Activated CD4-positive, alpha-beta T cell treated with anti-CD3 and anti-CD28 coated beads, Interleukin-2, Interleukin-4, amounts not matched to agents 100 ng/mL and 50 ng/mL, durations not matched to agents 16 hours and 8 hours (primary cell): ENCODE results near the gene ADAM22.

Experiments used
- DNase-seq: peaks from one replicate; pipeline ENCODE4 v3.0.0-alpha.2; 2020; ENCODE audit warnings: low spot score

The ADAM22 gene

DNA sequence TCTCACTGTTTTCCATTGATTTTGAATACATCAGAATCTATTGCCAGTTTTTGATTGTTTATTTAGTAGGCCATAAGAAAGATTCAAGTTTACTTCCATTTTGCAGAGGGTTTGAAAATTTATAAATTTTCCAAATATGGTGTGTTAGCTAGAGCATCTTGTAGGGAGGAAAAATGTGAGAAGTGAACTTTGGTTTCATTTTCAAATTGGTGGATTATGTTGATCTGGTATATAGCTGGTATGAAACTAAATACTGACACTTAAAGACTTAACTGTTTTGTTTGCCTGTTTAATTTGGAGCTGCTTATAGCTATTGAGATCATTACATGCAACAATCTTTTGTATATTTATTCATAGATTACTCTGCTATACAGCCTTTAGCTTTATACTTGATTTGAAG lies 108.1 kb downstream of the ADAM22 start:
- DNase-seq: no peak

DNA sequence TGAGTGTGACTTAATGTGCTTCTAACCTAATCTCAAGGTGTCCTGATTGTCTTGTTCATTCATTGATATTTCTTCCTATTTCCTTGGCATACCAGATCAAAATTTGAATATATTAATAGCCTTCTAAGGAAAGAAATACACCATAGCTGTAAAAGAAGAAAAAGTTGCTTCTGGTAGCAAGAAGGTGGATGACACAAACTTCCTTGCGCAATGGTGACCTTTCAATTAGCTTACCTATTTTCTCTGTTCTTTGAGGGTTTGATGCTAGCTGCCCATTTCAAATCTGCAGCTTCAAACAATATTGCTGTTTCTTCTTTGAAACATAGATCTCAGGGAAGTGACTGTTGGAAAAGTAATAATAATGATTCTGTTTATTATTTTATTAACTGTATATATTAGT lies 108.8 kb downstream of the ADAM22 start:
- no peak for DNase-seq

DNA sequence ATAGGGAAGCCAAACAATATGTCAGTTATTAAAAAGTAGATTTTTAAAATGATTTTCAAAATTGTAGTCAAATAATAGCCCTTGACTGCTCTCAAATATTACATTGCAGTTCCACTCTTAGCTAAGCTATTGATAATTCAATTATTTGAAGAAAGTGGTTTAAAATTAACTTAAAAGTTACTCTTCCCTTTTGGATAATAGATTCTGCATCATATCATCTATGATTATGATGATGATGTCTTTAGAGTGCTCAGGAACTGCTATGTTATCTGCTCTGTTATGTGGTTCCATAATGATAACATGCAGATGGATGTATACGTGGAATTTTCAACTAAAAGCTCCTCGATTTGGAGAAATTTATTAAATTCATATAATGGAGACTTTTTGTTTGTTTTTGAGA lies 110.0 kb downstream of the ADAM22 start:
- DNase-seq: no peak

DNA sequence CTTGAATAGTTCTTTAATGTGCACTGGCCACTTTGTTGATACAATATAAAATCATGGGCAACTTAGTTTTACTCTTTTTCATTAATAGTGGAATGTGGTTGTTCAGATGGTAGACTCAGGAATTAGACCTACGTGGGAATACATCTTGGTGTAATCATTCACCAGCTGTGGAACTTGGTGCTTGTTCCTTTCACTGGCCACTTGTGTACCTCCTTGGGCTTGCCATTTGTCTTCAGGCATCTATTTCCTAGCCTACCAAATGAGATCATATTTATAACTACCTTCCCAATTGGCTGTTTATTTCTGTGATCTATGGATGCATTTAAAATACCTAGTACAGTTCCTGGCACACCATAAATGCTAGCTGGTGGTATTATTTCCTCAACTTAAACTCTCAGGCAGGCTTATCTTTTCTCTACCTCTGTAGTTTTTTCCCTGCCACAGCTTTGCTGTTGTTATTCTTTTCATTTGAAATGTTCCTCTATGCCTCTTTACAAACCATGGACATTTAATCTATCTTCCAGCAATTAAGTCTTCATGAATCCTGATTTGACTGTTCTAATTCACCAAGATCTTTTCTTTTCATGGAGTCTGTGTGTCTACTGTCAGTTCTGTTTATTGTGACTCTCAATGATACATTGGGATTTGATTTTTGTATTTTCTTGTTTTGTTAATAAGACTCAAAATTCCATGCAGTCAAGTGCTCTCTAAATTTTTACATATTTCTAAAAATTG lies 113.0 kb downstream of the ADAM22 start:
- DNase-seq: no peak

DNA sequence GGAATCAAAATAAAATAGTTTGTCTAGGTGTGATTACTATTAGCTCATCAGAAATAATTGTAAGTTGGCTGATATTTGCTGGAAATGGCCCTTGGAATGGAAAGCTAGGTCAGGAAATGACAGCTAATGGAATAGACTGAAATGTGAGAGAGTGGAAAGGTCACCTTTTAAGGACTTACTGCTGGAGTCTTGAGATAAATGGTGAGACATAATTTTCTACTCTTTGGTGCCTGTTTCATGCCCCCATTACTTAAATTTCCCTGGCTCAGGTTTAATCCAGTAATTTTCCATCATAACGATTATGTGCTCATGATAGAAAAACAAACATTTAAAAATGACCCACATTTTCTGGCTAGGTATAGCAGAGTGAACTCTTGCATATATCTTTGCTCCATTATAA lies 123.6 kb downstream of the ADAM22 start:
- no peak for DNase-seq

DNA sequence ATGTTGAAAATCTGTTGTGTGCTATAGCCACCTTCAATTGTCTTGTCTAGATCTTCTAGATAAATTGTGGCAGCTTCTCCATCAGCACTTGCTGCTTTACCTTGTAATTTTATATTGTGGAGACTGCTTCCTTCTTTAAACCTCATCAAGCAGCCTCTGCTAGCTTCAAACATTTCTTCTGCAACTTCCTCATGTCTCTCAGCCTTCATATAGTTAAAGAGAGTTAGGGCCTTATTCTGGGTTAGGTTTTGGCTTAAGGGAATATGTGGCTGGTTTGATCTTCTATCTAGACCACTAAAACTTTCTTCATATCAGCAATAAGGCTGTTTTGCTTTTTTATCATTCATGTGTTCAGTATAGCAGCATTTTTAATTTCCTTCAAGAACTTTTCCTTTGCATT lies 128.2 kb downstream of the ADAM22 start:
- no peak for DNase-seq

DNA sequence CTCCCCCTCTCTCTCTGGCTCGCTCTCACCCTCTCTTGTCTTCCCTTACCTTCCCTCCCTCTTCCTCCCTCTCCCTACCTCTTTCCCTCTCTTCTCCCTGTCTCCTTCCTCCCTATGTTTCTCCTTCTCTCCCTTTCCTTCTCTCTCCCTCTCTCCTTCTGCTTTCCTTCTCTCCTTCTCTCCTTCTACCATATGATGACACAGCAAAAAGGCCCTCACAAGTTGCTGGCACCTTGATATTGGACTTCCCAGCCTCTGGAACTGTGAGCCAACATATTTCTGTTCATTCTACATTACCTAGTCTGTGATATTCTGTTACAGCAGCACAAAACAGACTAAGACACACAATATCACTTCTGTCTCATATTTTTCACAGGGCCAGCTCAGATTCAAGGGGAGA lies 135.0 kb downstream of the ADAM22 start:
- no peak for DNase-seq

DNA sequence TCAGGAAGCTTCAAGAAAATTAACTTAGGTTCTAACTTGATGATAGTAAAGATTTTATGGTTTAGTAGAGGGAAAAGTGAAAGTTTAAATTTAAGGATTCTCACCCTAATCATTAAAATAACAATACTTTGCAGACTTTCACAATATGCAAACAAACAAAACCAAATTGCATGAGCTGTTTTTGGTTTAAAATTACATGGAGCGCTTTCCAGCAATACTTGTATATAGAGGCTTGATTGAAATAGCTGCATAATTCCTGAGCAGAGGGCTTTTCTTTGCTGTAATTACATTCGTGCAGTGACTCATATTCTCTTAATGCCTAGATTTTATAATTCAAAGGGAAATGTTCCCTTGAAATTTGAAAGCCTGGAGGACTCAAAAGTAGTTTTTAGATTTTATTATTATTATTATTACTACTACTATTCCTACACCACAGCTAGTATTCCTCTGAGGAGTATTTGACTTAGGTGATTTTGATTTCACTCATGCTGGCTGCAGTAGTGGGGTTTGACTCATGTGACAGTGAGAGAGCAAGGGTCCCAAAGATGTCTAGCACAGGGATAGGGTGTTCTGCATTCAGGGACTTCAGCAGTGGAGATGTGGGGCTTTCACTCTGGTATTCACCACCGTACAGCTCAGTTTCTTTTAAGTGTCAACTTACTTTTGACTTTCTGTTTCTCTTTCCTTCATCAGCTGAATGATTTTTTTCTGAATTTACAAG lies 138.1 kb downstream of the ADAM22 start:
- DNase-seq: no peak

DNA sequence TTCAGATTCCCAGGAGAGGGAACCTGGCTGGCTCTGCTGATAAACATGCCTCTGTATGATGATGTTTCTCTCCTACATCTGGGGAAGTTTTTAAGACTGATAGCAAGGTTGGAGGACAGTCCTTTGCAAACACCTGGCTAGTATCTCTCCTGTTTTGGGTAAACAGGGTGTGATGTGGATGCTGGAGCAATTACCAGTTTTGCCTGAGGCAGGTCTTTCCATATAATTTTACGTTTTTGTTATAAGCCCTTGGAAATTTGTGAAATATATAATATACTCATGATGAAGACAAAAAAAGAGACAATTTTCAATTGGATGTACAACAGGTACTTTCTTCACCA lies 138.6 kb downstream of the ADAM22 start:
- DNase-seq: no peak

DNA sequence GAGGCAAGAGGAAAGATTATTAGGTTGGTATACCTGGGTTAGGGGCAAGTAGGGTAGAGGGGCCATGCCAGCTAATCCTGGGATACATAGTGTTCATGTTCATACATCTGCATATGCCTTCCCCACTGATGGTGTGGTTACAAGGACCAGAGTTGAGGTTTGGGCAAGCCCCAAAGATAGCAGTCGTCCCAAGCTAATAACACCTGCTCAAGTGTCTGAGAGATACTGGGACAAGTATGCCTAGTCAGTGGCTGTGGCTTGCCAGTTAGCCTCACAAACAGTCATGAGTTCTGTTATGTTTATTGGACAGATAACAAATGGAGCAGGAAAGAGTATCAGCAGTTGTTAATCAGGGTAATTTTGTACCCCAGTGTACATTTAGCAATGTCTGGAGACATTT lies 139.6 kb downstream of the ADAM22 start:
- DNase-seq: no peak

DNA sequence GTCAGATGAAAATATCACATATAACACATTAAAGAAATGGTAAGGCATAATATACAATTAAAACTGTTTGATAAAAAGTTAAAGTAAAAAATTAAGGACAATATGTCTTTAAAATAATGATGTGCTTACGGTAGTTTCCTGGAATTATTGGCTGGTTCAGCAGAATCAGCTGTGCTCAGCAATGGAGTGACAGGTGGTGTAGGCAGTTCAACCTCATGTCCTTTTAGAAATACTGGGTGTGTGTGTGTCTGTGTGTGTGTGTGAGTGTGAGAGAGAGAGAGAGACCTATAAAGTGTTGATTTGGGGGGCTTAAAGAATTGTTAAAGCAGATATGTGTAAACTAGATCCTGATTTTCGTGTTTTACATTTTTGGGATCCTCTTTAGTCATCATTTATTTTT lies 141.2 kb downstream of the ADAM22 start:
- DNase-seq: no peak

DNA sequence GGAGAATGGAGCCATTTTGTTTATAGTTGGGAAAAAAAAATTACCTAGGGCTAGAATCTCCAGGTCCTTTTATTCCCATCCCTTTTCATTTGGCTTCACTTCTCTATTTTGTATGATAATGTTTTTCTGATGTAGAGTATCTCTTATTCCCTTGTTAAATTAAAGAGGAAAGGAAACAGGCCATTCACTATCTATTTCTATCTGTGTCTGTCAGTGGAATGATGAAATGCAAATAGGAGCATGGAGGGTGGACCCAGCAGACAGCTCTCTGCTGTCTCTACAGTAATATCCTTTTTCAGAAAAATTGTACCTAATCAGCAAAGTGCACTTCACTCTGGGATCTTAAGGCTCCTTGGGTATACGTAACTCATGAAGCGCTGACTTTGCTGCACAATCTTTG lies 149.8 kb downstream of the ADAM22 start:
- DNase-seq: no peak

DNA sequence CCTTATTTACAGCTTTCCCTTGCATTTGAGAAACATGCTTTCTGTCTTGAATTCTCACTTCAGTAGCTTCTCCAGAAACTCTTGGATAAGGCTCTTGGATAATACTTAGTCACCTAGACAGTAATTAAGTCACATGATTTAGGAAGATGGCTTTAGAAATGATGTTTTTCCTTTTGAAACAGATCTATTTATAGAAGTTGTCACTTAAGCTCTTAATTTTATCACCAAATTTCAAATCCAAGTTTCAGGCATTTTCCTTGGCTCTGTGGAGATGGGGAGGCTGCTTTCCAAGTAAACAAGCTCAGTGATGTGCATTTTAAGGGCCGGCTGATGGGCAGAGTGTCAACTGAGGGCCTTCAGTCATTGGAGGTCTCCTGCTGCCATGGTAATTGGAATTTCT lies 155.5 kb downstream of the ADAM22 start:
- no peak for DNase-seq

DNA sequence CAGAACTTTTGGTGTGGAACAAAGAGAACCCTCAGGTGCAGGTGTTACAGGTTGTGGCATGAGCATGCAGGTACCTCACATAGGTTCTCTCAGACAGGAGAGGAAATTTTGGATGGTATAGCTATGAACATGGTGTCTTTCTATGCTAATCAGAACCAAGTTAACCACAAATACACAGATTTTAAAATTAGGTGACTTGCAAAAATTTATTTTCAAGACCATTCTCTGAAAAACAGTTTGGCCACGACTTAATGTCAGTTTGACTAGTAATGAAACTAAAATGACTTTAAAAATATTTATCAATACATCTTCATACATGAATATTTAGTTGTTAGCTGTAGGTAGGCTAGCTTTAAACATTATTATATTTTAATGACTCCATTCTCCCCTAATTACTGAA lies 156.2 kb downstream of the ADAM22 start:
- no peak for DNase-seq

DNA sequence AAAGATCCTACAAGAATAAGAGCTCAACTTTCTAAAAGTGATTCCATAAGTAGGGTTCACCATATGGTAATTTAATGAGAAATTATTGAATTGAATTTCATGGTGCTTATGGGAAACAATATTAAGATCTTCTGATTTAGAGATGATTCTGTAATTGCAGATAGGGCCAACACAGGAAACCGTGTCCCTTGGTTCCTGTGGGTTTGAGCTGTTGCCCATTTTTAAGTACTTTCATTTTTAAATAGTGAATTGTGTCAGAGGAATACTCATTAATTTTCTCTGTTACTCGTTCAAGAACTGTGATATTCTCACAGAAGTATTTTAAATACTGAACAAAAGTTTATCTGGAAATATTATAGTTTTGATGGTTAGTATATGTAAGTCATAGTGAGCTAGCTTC lies 156.6 kb downstream of the ADAM22 start:
- DNase-seq: no peak

DNA sequence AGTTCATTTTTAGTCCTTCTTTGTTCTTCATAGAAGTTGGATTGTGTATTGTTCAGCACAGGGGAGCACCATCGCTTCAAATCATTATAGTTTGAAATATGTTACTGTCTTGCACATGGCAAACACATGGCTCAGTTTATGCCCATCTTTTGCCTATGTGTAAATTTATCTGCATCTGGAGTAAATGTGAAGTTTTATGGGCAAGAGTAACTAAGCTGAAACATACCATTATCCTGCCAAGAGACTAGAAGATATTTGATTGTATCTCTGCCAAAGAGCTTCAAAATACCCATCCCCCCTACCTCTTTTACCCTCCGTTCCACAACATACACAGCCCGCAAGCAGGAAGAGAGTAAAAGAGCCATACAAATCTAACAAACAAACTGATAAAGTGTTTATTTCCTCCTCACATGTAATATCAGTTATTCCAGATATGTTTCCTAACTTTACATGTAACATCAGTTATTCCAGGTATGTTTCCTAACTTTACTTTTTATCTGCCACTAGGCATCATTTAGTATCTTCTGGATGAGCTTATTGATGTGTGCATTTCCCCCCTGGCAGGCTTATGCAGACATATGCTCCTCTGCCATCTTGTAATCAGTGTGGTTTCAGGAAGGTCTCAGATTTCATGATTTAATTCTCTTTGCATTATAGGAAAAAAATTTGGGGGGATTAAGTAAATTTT lies 158.1 kb downstream of the ADAM22 start:
- no peak for DNase-seq

DNA sequence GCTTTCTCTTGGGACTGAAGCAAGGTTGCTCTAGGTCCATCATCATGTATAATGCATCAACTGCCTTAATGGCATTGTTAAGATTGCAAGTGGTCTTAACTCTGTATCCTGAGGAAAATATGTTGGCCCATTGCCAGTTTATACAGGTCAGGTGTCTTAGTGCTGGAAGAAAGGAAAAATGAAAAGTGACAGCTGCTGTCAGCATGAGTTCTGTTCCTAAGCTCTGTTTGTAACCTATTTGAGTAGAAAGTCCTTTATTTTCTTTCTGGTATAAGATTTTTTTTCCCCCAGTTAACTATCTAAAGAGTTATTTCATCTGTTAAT lies 158.6 kb downstream of the ADAM22 start:
- no peak for DNase-seq

DNA sequence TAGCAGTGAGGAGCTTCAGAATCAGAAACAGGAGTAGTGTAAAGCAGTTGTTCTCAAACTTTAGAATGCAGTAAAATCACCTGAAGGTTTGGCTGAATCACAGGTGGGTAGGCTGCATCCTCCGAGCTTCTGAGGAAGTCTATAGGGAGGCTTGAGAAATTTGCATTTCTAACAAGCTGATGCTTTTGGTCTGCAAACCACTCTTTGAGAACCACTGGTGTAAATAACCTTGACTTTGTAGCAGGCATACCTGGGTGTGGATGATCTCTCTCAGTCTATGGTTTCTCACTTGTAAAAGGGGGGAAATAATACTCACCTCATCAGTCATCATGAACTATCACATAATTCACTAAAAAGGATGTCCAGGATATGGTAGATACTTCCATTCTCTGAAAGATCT lies 167.7 kb downstream of the ADAM22 start:
- DNase-seq: no peak

DNA sequence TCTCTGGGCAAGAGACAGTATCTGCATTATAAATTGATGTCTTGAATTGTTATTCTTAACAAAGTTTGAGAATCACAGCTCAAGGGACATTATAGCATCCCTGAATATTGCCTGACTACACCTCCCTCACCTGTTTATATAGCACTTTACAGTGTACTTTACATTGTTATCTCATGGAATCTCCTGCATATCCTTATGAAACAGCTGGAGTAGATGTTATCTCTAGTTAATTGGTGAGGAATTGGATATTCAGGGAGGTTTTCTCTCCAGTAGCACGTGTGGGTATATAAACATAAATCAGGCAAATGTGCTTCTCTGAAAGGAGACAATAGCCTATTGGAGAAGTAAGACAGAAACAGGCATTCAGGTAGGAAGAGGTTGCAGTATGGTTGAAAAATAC lies 168.6 kb downstream of the ADAM22 start:
- DNase-seq: no peak

DNA sequence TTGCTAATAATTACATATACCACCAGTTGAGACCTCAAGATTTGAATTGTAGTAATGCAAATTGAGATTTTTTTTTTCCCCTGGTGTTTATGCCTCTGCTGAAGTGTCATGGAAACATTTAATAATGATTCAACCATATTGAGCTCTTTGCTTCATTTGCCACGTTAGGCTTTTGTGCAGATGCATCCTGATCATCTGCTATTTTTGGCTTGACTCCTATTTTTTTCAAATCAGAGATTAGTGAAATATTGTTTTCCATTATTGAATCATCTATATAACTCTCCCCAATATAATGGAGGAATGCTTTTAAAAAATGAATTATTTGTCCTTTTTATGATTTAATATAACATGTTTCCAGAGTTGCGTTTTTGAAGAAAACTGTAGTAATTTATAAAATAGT lies 170.7 kb downstream of the ADAM22 start:
- no peak for DNase-seq

DNA sequence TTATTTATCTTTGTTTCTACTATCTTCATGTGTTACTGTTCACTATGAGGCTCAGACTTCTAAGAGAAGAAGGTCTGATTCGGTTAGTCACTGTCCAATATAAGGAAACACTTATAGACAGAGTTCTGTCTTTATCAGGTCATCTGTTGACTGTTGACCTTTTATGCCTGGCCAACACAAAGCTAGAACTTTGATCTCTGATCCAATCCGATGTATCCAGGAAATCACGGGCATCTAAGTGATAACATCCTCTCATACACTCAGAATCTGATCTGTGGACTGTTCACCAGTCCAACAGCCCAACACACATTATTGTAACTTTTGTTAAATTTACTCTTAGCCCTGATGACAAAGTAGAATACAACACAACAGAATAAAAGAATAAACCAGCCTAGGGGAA lies 171.2 kb downstream of the ADAM22 start:
- DNase-seq: no peak

DNA sequence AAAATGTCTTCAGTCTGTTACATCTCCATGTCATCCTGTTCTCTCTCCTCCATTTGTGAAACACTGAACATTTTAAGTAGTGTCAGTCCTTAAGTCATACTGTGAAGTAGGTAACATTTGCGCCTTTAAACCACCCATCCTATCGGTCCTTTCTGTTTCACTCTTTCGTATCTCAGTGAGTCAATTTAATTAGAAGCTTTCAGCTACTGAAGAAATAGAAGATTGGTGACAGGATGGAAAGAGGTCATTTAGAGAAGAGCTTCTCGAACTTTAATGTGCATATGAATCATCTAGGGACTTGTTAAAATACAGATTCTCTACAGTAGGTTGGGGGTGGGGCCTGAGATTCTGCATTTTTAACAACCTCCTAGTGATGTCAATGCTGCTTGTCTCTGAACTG lies 172.4 kb downstream of the ADAM22 start:
- peak; percentile 17 for DNase-seq

DNA sequence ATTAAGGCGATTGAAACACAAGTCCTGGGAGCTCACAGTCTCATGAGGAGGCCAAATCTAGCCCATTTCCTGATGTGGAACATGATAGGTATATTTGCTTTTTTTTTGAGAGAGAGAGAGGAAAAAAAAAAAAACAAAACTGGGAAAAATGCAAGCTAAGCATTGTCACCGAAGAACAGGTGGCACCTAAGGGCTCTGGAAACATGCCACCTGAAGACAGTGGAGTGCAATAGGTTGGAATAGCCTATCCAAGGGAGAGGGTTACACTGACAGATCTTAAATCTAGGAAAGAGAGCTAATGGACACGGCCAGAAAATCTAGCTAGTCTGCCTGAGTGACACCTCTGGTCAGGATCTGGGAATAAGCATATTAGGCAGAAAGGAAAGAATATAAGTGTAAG lies 175.6 kb downstream of the ADAM22 start:
- DNase-seq: no peak
